ENCODE measurements around the gene SAP25. TPM values are rescaled to one million over a fixed set of nuclear protein-coding genes. Genes with fewer than 3 reads are reported as not detected.
A peak's percentile ranks its signal among the peaks of the same experiment; 100 is the strongest.

Gene SAP25
- total and polyA plus RNA-seq, 11 donors: 0.30 to 2.3 (median 0.65) TPM; not detected in 4

GRCh38 chr7:100602889-100603725 lies 29.4 kb upstream of the SAP25 start:
- peak; percentile 14 to 65 (median 57) for ATAC-seq
- Histone ChIP-seq H3K27me3 (no peaks in the 10 kb centered on the region), H3K9me3 (no peaks in the 10 kb centered on the region), H3K4me3 (peak overlapping the region in 11 of 12 donors; percentile 48 to 96 (median 79)), H3K27ac (peak overlapping the region in 11 of 12 donors; percentile 44 to 90 (median 80)), H3K4me1 (peaks cover 0 to 34% (median 12%) of the 10 kb centered on the region in 12 donors), H3K36me3 (no peaks in the 10 kb centered on the region)
- WGBS, 4 donors: 44 to 59% (median 50%) methylated on average over 16 to 21 of the region's 21 CpGs
- peak; percentile 77 to 86 (median 82) for DNase-seq
- intact Hi-C loops (cut with DNase I): loop anchor here in 1 of 10 donors (5.0 kb wide), 1 partner anchor 89 kb away; the partner anchor contains the start of gene GIGYF1
- no peak for TF ChIP-seq POLR2A (IDR thresholded peaks at IDR 0.05)
- TF ChIP-seq, protein P1, sequence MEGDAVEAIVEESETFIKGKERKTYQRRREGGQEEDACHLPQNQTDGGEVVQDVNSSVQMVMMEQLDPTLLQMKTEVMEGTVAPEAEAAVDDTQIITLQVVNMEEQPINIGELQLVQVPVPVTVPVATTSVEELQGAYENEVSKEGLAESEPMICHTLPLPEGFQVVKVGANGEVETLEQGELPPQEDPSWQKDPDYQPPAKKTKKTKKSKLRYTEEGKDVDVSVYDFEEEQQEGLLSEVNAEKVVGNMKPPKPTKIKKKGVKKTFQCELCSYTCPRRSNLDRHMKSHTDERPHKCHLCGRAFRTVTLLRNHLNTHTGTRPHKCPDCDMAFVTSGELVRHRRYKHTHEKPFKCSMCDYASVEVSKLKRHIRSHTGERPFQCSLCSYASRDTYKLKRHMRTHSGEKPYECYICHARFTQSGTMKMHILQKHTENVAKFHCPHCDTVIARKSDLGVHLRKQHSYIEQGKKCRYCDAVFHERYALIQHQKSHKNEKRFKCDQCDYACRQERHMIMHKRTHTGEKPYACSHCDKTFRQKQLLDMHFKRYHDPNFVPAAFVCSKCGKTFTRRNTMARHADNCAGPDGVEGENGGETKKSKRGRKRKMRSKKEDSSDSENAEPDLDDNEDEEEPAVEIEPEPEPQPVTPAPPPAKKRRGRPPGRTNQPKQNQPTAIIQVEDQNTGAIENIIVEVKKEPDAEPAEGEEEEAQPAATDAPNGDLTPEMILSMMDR (IDR thresholded peaks at IDR 0.05): no peak

DNA sequence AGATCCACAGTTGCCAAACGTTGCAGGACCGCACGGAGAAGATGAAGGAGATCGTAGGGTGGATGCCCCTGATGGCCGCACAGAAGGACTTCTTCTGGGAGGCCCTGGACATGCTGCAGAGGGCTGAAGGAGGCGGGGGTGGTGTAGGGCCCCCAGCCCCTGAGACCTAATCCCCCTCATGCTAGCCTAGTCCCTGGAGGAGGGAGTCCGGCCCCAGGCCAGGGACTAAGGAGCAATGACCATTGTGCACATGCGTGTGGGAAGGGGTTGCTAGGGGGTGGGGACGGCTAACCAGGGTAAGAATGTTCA lies 27.0 kb upstream of the SAP25 start:
- DNase-seq (no peak), ATAC-seq (no peak)
- 77 to 93% (median 87%) methylated on average over 6 to 9 of the region's 9 CpGs for WGBS, 4 donors
- H3K36me3 ChIP-seq: no peaks in the 10 kb centered on the region
- no peak overlapping the region for H3K4me3 ChIP-seq
- no peaks in the 10 kb centered on the region for H3K27me3 ChIP-seq
- intact Hi-C loops (cut with DNase I): loop anchor here in 1 of 10 donors (5.0 kb wide), 1 partner anchor 92 kb away; the partner anchor contains the start of gene GIGYF1
- peaks cover 0 to 30% (median 10%) of the 10 kb centered on the region in 12 donors for H3K4me1 ChIP-seq
- no peaks in the 10 kb centered on the region for H3K9me3 ChIP-seq
- H3K27ac ChIP-seq: no peak overlapping the region
- TF ChIP-seq, protein P1 (IDR thresholded peaks at IDR 0.05): no peak
- no peak for TF ChIP-seq POLR2A (IDR thresholded peaks at IDR 0.05)

GRCh38 chr7:100599911-100600729 lies 26.4 kb upstream of the SAP25 start:
- TF ChIP-seq, protein P1 (IDR thresholded peaks at IDR 0.05): no peak
- no peak for TF ChIP-seq POLR2A (IDR thresholded peaks at IDR 0.05)
- H3K27me3 ChIP-seq: no peaks in the 10 kb centered on the region
- no peaks in the 10 kb centered on the region for H3K9me3 ChIP-seq
- no peak for ATAC-seq
- no peak overlapping the region for H3K4me3 ChIP-seq
- no peaks in the 10 kb centered on the region for H3K36me3 ChIP-seq
- 50 to 77% (median 74%) methylated on average over 12 to 18 of the region's 18 CpGs for WGBS, 4 donors
- intact Hi-C loops (cut with DNase I): loop anchor here in 1 of 10 donors (5.0 kb wide), 1 partner anchor 92 kb away; the partner anchor contains the start of gene GIGYF1
- peaks cover 0 to 24% (median 6%) of the 10 kb centered on the region in 12 donors for H3K4me1 ChIP-seq
- DNase-seq: no peak
- H3K27ac ChIP-seq: no peak overlapping the region

GRCh38 chr7:100598425-100598824 lies 24.7 kb upstream of the SAP25 start:
- no peak for DNase-seq
- peaks cover 0 to 9% (median 0%) of the 10 kb centered on the region in 12 donors for H3K4me1 ChIP-seq
- H3K9me3 ChIP-seq: no peaks in the 10 kb centered on the region
- no peak overlapping the region for H3K27ac ChIP-seq
- no peak overlapping the region for H3K4me3 ChIP-seq
- intact Hi-C loops (cut with DNase I): no loop called here
- no peak for ATAC-seq
- no peaks in the 10 kb centered on the region for H3K27me3 ChIP-seq
- 85 to 93% (median 89%) methylated on average over 4 of the region's 4 CpGs for WGBS, 4 donors
- TF ChIP-seq POLR2A (IDR thresholded peaks at IDR 0.05): no peak
- TF ChIP-seq, protein P1 (IDR thresholded peaks at IDR 0.05): no peak
- H3K36me3 ChIP-seq: no peaks in the 10 kb centered on the region
